ENCODE results near the gene SMG7. TPM values are rescaled to one million over a fixed set of nuclear protein-coding genes. Genes with fewer than 3 reads are reported as not detected.
A peak's percentile ranks its signal among the peaks of the same experiment; 100 is the strongest.

SMG7 gene
- total RNA-seq, 2 experiments from 2014 or later, result 35.2 to 39.1 TPM

DNA sequence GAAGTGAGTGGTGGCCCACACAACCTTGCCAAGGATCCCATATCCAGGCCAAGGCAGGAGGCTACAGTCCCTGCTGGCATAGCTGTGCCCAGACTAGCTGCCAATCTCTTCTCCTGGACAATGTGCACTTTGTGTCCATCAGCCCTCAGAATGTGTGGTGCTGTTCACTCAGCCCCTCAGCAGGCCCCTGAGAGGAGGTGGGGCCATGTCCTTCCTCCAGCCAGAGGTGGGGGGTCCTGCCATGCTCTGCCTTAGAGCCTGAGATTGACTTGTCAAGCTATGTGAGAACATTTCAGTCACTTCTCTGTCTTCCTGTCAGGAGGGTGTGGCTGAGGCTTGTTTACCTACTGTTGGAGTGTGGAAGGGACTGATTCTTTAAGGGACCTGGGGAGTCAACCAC lies 116.5 kb downstream of the SMG7 start:
- Mint-ChIP-seq H3K9me3 (no peaks in the 10 kb centered on the region), H3K4me3 (no peak overlapping the region), H3K27ac (peak overlapping the region; percentile 70), H3K4me1 (ENCODE audit: low read depth) (peaks cover 26% of the 10 kb centered on the region), H3K27me3 (no peaks in the 10 kb centered on the region), H3K36me3 (ENCODE audit: low read depth) (no peaks in the 10 kb centered on the region)
- Histone ChIP-seq H3K27ac (ENCODE audit: low read depth in 1 of 2, low read length in 2 of 2) (no peak overlapping the region), H3K27me3 (ENCODE audit: control insufficient read depth in 1 of 2, insufficient read depth in 2 of 2, low read length in 2 of 2) (no peaks in the 10 kb centered on the region), H3K9me3 (ENCODE audit: control insufficient read depth in 1 of 2, insufficient read depth in 1 of 2, low read length in 2 of 2) (no peaks in the 10 kb centered on the region), H3K4me3 (ENCODE audit: low read length) (peak overlapping the region; percentile 28), H3K36me3 (ENCODE audit: insufficient read depth, low read length) (no peaks in the 10 kb centered on the region), H3K4me1 (ENCODE audit: insufficient read depth, low read length) (peaks cover 17% of the 10 kb centered on the region)
- ChIA-PET POLR2A (interaction anchor here (1.0 to 1.6 kb wide), 2 partner anchors 9 to 45 kb away, joined by 3 to 10 read pairs; no protein-coding TSS in a partner anchor), CTCF (no interaction called here)
- intact Hi-C loops (cut with DNase I, micrococcal nuclease), result no loop called here
- ATAC-seq (ENCODE audit: poor library complexity), result no peak
- DNase-seq, result peak in 1 of 14 experiments; percentile 41
- TF ChIP-seq, protein P1, sequence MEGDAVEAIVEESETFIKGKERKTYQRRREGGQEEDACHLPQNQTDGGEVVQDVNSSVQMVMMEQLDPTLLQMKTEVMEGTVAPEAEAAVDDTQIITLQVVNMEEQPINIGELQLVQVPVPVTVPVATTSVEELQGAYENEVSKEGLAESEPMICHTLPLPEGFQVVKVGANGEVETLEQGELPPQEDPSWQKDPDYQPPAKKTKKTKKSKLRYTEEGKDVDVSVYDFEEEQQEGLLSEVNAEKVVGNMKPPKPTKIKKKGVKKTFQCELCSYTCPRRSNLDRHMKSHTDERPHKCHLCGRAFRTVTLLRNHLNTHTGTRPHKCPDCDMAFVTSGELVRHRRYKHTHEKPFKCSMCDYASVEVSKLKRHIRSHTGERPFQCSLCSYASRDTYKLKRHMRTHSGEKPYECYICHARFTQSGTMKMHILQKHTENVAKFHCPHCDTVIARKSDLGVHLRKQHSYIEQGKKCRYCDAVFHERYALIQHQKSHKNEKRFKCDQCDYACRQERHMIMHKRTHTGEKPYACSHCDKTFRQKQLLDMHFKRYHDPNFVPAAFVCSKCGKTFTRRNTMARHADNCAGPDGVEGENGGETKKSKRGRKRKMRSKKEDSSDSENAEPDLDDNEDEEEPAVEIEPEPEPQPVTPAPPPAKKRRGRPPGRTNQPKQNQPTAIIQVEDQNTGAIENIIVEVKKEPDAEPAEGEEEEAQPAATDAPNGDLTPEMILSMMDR (IDR thresholded peaks at IDR 0.05), result no peak

DNA sequence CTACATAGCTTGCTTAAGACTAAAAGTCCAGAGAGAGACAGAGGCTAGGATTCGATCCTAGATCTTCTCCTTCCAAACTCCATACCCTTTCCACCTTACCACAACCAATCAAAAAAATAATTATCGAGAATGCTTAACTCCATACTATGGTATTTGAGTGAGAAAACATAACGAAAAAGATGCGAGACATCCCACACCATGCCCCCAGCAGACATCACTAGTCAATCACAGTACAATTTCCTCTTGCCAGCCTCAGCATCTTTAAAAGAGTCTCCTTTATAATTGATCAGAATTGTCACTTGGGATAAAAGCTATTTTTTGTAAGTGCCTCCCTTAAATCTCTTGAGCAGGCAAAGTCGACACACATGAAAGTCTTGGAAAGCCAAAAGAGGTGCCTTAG lies 117.1 kb downstream of the SMG7 start:
- Histone ChIP-seq H3K4me1 (ENCODE audit: insufficient read depth, low read length) (peaks cover 17% of the 10 kb centered on the region), H3K27me3 (ENCODE audit: control insufficient read depth in 1 of 2, insufficient read depth in 2 of 2, low read length in 2 of 2) (no peaks in the 10 kb centered on the region), H3K4me3 (ENCODE audit: low read length) (peak overlapping the region; percentile 28), H3K9me3 (ENCODE audit: control insufficient read depth in 1 of 2, insufficient read depth in 1 of 2, low read length in 2 of 2) (no peaks in the 10 kb centered on the region), H3K36me3 (ENCODE audit: insufficient read depth, low read length) (no peaks in the 10 kb centered on the region), H3K27ac (ENCODE audit: low read depth in 1 of 2, low read length in 2 of 2) (no peak overlapping the region)
- TF ChIP-seq, protein P1 (IDR thresholded peaks at IDR 0.05), result no peak
- Mint-ChIP-seq H3K9me3 (no peaks in the 10 kb centered on the region), H3K27ac (peak overlapping the region; percentile 70), H3K4me3 (no peak overlapping the region), H3K27me3 (no peaks in the 10 kb centered on the region), H3K36me3 (ENCODE audit: low read depth) (no peaks in the 10 kb centered on the region), H3K4me1 (ENCODE audit: low read depth) (peaks cover 26% of the 10 kb centered on the region)
- ChIA-PET POLR2A (interaction anchor here (1.0 to 1.6 kb wide), 2 partner anchors 9 to 44 kb away, joined by 3 to 10 read pairs; no protein-coding TSS in a partner anchor), CTCF (no interaction called here)
- DNase-seq, result no peak
- intact Hi-C loops (cut with DNase I, micrococcal nuclease), result no loop called here
- no peak for ATAC-seq (ENCODE audit: poor library complexity)

- peaks cover 17% of the 10 kb centered on the region for H3K4me1 ChIP-seq (ENCODE audit: insufficient read depth, low read length)
- intact Hi-C loops (cut with DNase I, micrococcal nuclease), result no loop called here
- H3K4me1 Mint-ChIP-seq (ENCODE audit: low read depth), result peaks cover 26% of the 10 kb centered on the region
- no peak for ATAC-seq (ENCODE audit: poor library complexity)
- TF ChIP-seq, protein P1 (IDR thresholded peaks at IDR 0.05), result no peak
- CTCF ChIA-PET, result no interaction called here
- POLR2A ChIA-PET, result interaction anchor here (1.0 to 1.6 kb wide), 2 partner anchors 10 to 44 kb away, joined by 3 to 10 read pairs; no protein-coding TSS in a partner anchor
- no peaks in the 10 kb centered on the region for H3K9me3 Mint-ChIP-seq
- H3K36me3 ChIP-seq (ENCODE audit: insufficient read depth, low read length), result no peaks in the 10 kb centered on the region
- H3K36me3 Mint-ChIP-seq (ENCODE audit: low read depth), result no peaks in the 10 kb centered on the region
- H3K27ac ChIP-seq (ENCODE audit: low read depth in 1 of 2, low read length in 2 of 2), result peak overlapping the region in 1 of 2 donors; percentile 40
- peak overlapping the region; percentile 28 for H3K4me3 ChIP-seq (ENCODE audit: low read length)
- H3K9me3 ChIP-seq (ENCODE audit: control insufficient read depth in 1 of 2, insufficient read depth in 1 of 2, low read length in 2 of 2), result no peaks in the 10 kb centered on the region
- H3K4me3 Mint-ChIP-seq, result peak overlapping the region; percentile 34
- H3K27ac Mint-ChIP-seq, result peak overlapping the region; percentile 70
- H3K27me3 Mint-ChIP-seq, result no peaks in the 10 kb centered on the region
- H3K27me3 ChIP-seq (ENCODE audit: control insufficient read depth in 1 of 2, insufficient read depth in 2 of 2, low read length in 2 of 2), result no peaks in the 10 kb centered on the region
- peak in 1 of 14 experiments; percentile 15 for DNase-seq
These were observed 117.6 kb downstream of the SMG7 start for GRCh38 chr1:183589874-183590243.
